PC-3 (cell line): Measurements from ENCODE around the gene PDLIM5. TPM values are rescaled to one million over a fixed set of nuclear protein-coding genes. Genes with fewer than 3 reads are reported as not detected.

ENCODE experiments used
- ATAC-seq: fragments of 200-7000 bp; cut with Tn5 transposase; 2 replicates; pipeline ENCODE4 v1.9.1; 2020; ENCODE audit warnings: mild to moderate bottlenecking, moderate library complexity
- BruUV-seq: library from RNA; stranded (reverse); fragments of 400-500 nt; replicated peaks from 2 replicates; lab custom pipeline; 2021; lab: Mats Ljungman, UMichigan
- CTCF ChIA-PET: fragments of 300-600 bp; sonication (Branson Sonifier 250); formaldehyde crosslinking; loops from one replicate; lab custom pipeline; 2022; ENCODE audit warnings: antibody characterized with exemption; lab: Charles Lee
- POLR2A ChIA-PET: fragments of 300-600 bp; sonication (Branson Sonifier 250); formaldehyde crosslinking; loops from one replicate; lab custom pipeline; 2022; ENCODE audit warnings: antibody characterized with exemption; ENCODE audit not compliant: unreplicated experiment; lab: Charles Lee
- DNase-seq: peaks from one replicate; pipeline ENCODE4 v3.0.0-alpha.2; 2015
- H2AFZ ChIP-seq: fragments of 300-600 bp; sonication (generic); 2 replicates; pipeline ENCODE4 v1.6.0; 2016; ENCODE audit warnings: antibody characterized with exemption, low read length
- H3F3A ChIP-seq: fragments of 300-600 bp; sonication (generic); one replicate; pipeline ENCODE4 v1.6.0; 2017; ENCODE audit warnings: antibody characterized with exemption, low read length, control low read depth, mild to moderate bottlenecking; ENCODE audit not compliant: unreplicated experiment
- H3K27ac ChIP-seq: fragments of 300-600 bp; sonication (generic); 2 replicates; pipeline ENCODE4 v1.5.1; 2016; ENCODE audit warnings: mild to moderate bottlenecking, low read length
- H3K27me3 ChIP-seq: fragments of 300-600 bp; sonication (generic); 2 replicates; pipeline ENCODE4 v1.6.1; 2016; ENCODE audit warnings: low read length, mixed read lengths
- H3K36me3 ChIP-seq: fragments of 300-600 bp; sonication (generic); 2 replicates; pipeline ENCODE4 v1.6.1; 2016; ENCODE audit warnings: low read depth, mixed run types, low read length, mixed read lengths
- H3K4me1 ChIP-seq: fragments of 300-600 bp; sonication (generic); 2 replicates; pipeline ENCODE4 v1.5.1; 2016; ENCODE audit warnings: low read length; ENCODE audit not compliant: insufficient read depth
- H3K4me2 ChIP-seq: fragments of 300-600 bp; sonication (generic); 2 replicates; pipeline ENCODE4 v1.6.0; 2016; ENCODE audit warnings: low read length
- H3K4me3 ChIP-seq: fragments of 300-600 bp; sonication (generic); 2 replicates; pipeline ENCODE4 v1.5.1; 2016; ENCODE audit warnings: mild to moderate bottlenecking, low read length, mixed read lengths
- H3K79me2 ChIP-seq: fragments of 300-600 bp; sonication (generic); 2 replicates; pipeline ENCODE4 v1.6.1; 2017; ENCODE audit warnings: low read length, mixed read lengths
- H3K9ac ChIP-seq: fragments of 300-600 bp; sonication (generic); 2 replicates; pipeline ENCODE4 v1.6.0; 2016; ENCODE audit warnings: mild to moderate bottlenecking, low read length
- H3K9me2 ChIP-seq: fragments of 300-600 bp; sonication (generic); replicated peaks from 2 replicates; pipeline ENCODE4 v1.6.1; 2016; ENCODE audit warnings: mixed run types, low read length, mixed read lengths
- H3K9me3 ChIP-seq: fragments of 300-600 bp; sonication (generic); 2 replicates; pipeline ENCODE4 v1.6.1; 2016; ENCODE audit warnings: low read length, mixed read lengths
- H4K20me1 ChIP-seq: fragments of 300-600 bp; sonication (generic); 2 replicates; pipeline ENCODE4 v1.6.1; 2016; ENCODE audit warnings: low read length, mixed read lengths
- CTCF ChIP-seq: fragments of 300-600 bp; sonication (generic); conservative IDR thresholded peaks from 2 replicates; pipeline ENCODE4 v1.5.1; 2017; ENCODE audit warnings: antibody characterized with exemption, low read depth, mild to moderate bottlenecking, low read length
- EZH2 ChIP-seq: fragments of 300-600 bp; sonication (generic); IDR thresholded peaks from one replicate; pipeline ENCODE4 v1.6.1; 2017; ENCODE audit warnings: antibody characterized with exemption, mild to moderate bottlenecking, low read length; ENCODE audit not compliant: unreplicated experiment
- EZH2phosphoT487 ChIP-seq: fragments of 300-600 bp; sonication (generic); IDR thresholded peaks from 2 replicates; pipeline ENCODE4 v1.6.1; 2018; ENCODE audit warnings: mild to moderate bottlenecking, antibody characterized with exemption, low read length, borderline replicate concordance
- intact Hi-C: fragments of 100-400 bp; cut with micrococcal nuclease; formaldehyde crosslinking; loops from 2 replicates; pipeline ENCODE4 v1.9.0; 2023
- total RNA-seq: library from RNA; depleted of rRNA; stranded (reverse); fragments of >200 nt; gene quantifications from 2 replicates; pipeline ENCODE4 v1.2.3, GENCODE V29; 2014

Gene PDLIM5
- total RNA-seq, 1 experiment from 2014 or later, result 57.8 TPM

DNA sequence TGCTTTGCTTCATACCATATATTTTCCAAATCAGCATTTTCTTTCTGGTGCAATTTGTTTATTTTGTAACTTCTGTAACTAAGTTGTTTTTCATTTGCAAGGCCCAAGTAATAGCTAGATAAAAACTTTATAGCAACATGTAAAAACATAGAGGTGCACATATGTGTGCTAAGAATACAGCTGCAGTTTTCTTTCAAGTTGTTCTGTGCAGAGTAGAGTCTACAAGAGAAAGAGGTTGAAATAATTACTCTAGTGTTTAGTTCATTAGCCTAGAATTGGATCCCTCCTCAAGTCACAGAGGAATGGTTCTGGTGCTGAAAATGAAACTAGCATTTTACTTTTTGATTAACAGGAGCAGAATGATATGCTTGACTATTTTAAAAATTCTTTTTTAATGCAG, 32.2 kb upstream of the PDLIM5 start:
- no peaks in the 10 kb centered on the region for H3K27me3 ChIP-seq
- no peak overlapping the region for H3K27ac ChIP-seq
- H3F3A ChIP-seq, result no peaks in the 10 kb centered on the region
- H3K9ac ChIP-seq, result no peak overlapping the region
- no peak for DNase-seq
- CTCF ChIA-PET, result no interaction called here
- no peaks in the 10 kb centered on the region for H3K4me1 ChIP-seq
- TF ChIP-seq EZH2phosphoT487, result no peak
- H2AFZ ChIP-seq, result no peak overlapping the region
- H3K9me2 ChIP-seq, result no peaks in the 10 kb centered on the region
- POLR2A ChIA-PET, result no interaction called here
- H4K20me1 ChIP-seq, result no peaks in the 10 kb centered on the region
- H3K4me3 ChIP-seq, result no peak overlapping the region
- H3K36me3 ChIP-seq, result no peaks in the 10 kb centered on the region
- no peaks in the 10 kb centered on the region for H3K9me3 ChIP-seq
- H3K79me2 ChIP-seq, result no peaks in the 10 kb centered on the region
- BruUV-seq, result no TSS peak
- intact Hi-C loops, result no loop called here
- ATAC-seq, result no peak
- no peak overlapping the region for H3K4me2 ChIP-seq

DNA sequence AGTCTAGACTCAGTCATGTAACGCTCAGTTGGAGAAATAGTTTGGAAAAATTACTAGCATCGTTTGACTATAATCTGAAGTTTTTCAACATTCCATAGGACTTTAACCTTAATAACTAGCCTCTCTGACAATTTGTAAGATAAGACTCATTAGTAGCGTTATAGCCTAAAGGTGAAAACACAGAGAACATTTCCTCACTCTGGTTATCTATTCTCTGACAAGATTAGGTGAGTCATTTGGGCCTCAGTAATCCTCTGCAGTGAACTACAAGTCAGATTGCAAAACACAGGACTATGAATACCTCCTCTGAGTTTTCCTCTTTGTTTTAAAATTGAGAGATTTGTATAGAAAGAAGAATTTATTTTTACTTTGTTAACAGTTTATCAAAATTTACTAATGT, 31.8 kb upstream of the PDLIM5 start:
- H3K27ac ChIP-seq, result no peak overlapping the region

GRCh38 chr4:94420356-94420755, 31.4 kb upstream of the PDLIM5 start:
- ATAC-seq, result no peak
- DNase-seq, result no peak
- H3K27me3 ChIP-seq, result no peaks in the 10 kb centered on the region
- intact Hi-C loops, result no loop called here
- TF ChIP-seq EZH2 (no peak), CTCF (no peak), EZH2phosphoT487 (no peak)
- BruUV-seq, result no TSS peak
- H2AFZ ChIP-seq, result no peak overlapping the region
- no peaks in the 10 kb centered on the region for H3K4me1 ChIP-seq
- no peaks in the 10 kb centered on the region for H3K9me3 ChIP-seq
- ChIA-PET CTCF (no interaction called here), POLR2A (no interaction called here)
- no peak overlapping the region for H3K27ac ChIP-seq
- H3F3A ChIP-seq, result no peaks in the 10 kb centered on the region
- H3K9ac ChIP-seq, result no peak overlapping the region
- no peaks in the 10 kb centered on the region for H3K9me2 ChIP-seq
- H3K36me3 ChIP-seq, result no peaks in the 10 kb centered on the region
- no peak overlapping the region for H3K4me2 ChIP-seq
- no peaks in the 10 kb centered on the region for H4K20me1 ChIP-seq
- H3K4me3 ChIP-seq, result no peak overlapping the region
- H3K79me2 ChIP-seq, result no peaks in the 10 kb centered on the region

More for the DNA sequence above, 31.8 kb upstream of the PDLIM5 start:
- H3F3A ChIP-seq, result no peaks in the 10 kb centered on the region
- DNase-seq (peak; percentile 11), ATAC-seq (no peak)
- no peaks in the 10 kb centered on the region for H3K36me3 ChIP-seq
- H3K4me1 ChIP-seq, result no peaks in the 10 kb centered on the region
- intact Hi-C loops, result no loop called here
- CTCF ChIA-PET, result no interaction called here
- no peaks in the 10 kb centered on the region for H3K9me3 ChIP-seq
- no peaks in the 10 kb centered on the region for H3K27me3 ChIP-seq
- H3K4me2 ChIP-seq, result no peak overlapping the region
- H4K20me1 ChIP-seq, result no peaks in the 10 kb centered on the region
- H3K4me3 ChIP-seq, result no peak overlapping the region
- no peak overlapping the region for H2AFZ ChIP-seq
- no peak overlapping the region for H3K9ac ChIP-seq
- no TSS peak for BruUV-seq
- no peaks in the 10 kb centered on the region for H3K79me2 ChIP-seq
- no peak for TF ChIP-seq EZH2phosphoT487
- TF ChIP-seq EZH2, result no peak
- no peak for TF ChIP-seq CTCF
- H3K9me2 ChIP-seq, result no peaks in the 10 kb centered on the region
- POLR2A ChIA-PET, result no interaction called here
